Keratinocyte (primary cell): Measurements from ENCODE around the gene CNTROB. TPM values are rescaled to one million over a fixed set of nuclear protein-coding genes. Genes with fewer than 3 reads are reported as not detected.

Source experiments
- DNase-seq: peaks from one replicate; pipeline ENCODE4 v3.0.0-alpha.2; 2011; ENCODE audit warnings: low read depth, missing footprints, low spot score
- FAIRE-seq: peaks from 2 replicates; lab custom pipeline; 2011; peaks lifted over from hg19 to GRCh38; lab: Jason Lieb, UNC
- H2AFZ ChIP-seq: 2 replicates; pipeline ENCODE4 v1.6.0; 2012; ENCODE audit warnings: low read length, control low read depth, inconsistent platforms; ENCODE audit not compliant: control insufficient read depth
- H3K27ac ChIP-seq: 2 replicates; pipeline ENCODE4 v1.5.1; 2011; ENCODE audit warnings: low read length; ENCODE audit not compliant: control insufficient read depth, insufficient read depth
- H3K27me3 ChIP-seq: 3 replicates; pipeline ENCODE4 v1.6.0; 2011; ENCODE audit warnings: low read length; ENCODE audit not compliant: control insufficient read depth, insufficient read depth; ENCODE audit errors: extremely low read depth
- H3K36me3 ChIP-seq, 2 experiments: 2 replicates in 1 of 2; 3 replicates in 1 of 2; pipeline ENCODE4 v1.5.1; 2011; ENCODE audit warnings: low read length in 2 of 2, mild to moderate bottlenecking in 1 of 2; ENCODE audit not compliant: control insufficient read depth in 2 of 2, insufficient read depth in 2 of 2; ENCODE audit errors: extremely low read depth in 1 of 2
- H3K4me1 ChIP-seq: 3 replicates; pipeline ENCODE4 v1.5.1; 2011; ENCODE audit warnings: low read length; ENCODE audit not compliant: control insufficient read depth, insufficient read depth; ENCODE audit errors: extremely low read depth
- H3K4me2 ChIP-seq: 3 replicates; pipeline ENCODE4 v1.6.0; 2011; ENCODE audit warnings: low read depth, low read length; ENCODE audit not compliant: control insufficient read depth, insufficient read depth; ENCODE audit errors: extremely low read depth
- H3K4me3 ChIP-seq, 3 experiments: fragments of 200-600 bp in 1 of 3; sonication (generic) in 1 of 3; 2 replicates in 2 of 3; 3 replicates in 1 of 3; pipeline ENCODE4 v1.5.1; 2011 to 2016; ENCODE audit warnings: low read length in 3 of 3, mild to moderate bottlenecking in 3 of 3, control low read depth in 2 of 3, inconsistent platforms in 1 of 3, low read depth in 1 of 3, mixed read lengths in 1 of 3, mixed run types in 1 of 3, moderate library complexity in 1 of 3; ENCODE audit not compliant: control insufficient read depth in 2 of 3, insufficient read depth in 2 of 3; ENCODE audit errors: extremely low read depth in 1 of 3
- H3K79me2 ChIP-seq: 2 replicates; pipeline ENCODE4 v1.6.0; 2012; ENCODE audit warnings: low read length; ENCODE audit not compliant: control insufficient read depth, insufficient read depth
- H3K9ac ChIP-seq: 3 replicates; pipeline ENCODE4 v1.6.0; 2011; ENCODE audit warnings: low read length; ENCODE audit not compliant: control insufficient read depth, insufficient read depth; ENCODE audit errors: extremely low read depth
- H3K9me1 ChIP-seq: 3 replicates; pipeline ENCODE4 v1.6.0; 2011; ENCODE audit warnings: low read length; ENCODE audit not compliant: control insufficient read depth, insufficient read depth; ENCODE audit errors: extremely low read depth
- H3K9me3 ChIP-seq: 2 replicates; pipeline ENCODE4 v1.5.1; 2012; ENCODE audit warnings: low read depth, low read length; ENCODE audit not compliant: control insufficient read depth
- H4K20me1 ChIP-seq: 3 replicates; pipeline ENCODE4 v1.6.0; 2011; ENCODE audit warnings: low read length; ENCODE audit not compliant: control insufficient read depth, insufficient read depth; ENCODE audit errors: extremely low read depth
- CTCF ChIP-seq, 3 experiments: IDR thresholded peaks in 1 of 3; conservative IDR thresholded peaks in 1 of 3; optimal IDR thresholded peaks in 1 of 3; 2 replicates in 2 of 3; 3 replicates in 1 of 3; pipeline versions ENCODE3 to v1.5.1; 2011; ENCODE audit warnings: low read length in 3 of 3, mild to moderate bottlenecking in 3 of 3, moderate library complexity in 2 of 3, control low read depth in 1 of 3, inconsistent platforms in 1 of 3; ENCODE audit not compliant: insufficient read depth in 2 of 3; ENCODE audit errors: extremely low read depth in 1 of 3
- EZH2 ChIP-seq: IDR thresholded peaks from one replicate; pipeline ENCODE4 v1.6.1; 2012; ENCODE audit warnings: inconsistent platforms, mild to moderate bottlenecking, low read length, moderate library complexity
- dilution Hi-C: fragments of 300-500 bp; cut with MboI; formaldehyde crosslinking; loops from one replicate; pipeline ENCODE4 v1.7.0; 2020; ENCODE audit warnings: low sequenced_read_pairs; ENCODE audit not compliant: extremely low pct_ligation_motif_present
- polyA plus RNA-seq, 5 experiments: library from polyadenylated mRNA; depleted of rRNA in 3 of 5; stranded (reverse) in 3 of 5; stranded (forward) in 1 of 5; unstranded in 1 of 5; fragments of >200 nt; gene quantifications; 1 replicate in 1 of 5; 2 replicates in 3 of 5; 3 replicates in 1 of 5; pipeline versions ENCODE4 v1.2.1 to v1.2.3, GENCODE V29; 2011 to 2012; ENCODE audit warnings: missing spikeins in 2 of 5, low read depth in 1 of 5, low replicate concordance in 1 of 5

Gene CNTROB
- polyA plus RNA-seq, 1 donor (not counting 4 experiments of a cell fraction or from before 2014, with no cell fraction given) = 17.4 TPM

GRCh38 chr17:7974638-7975131 lies 42.7 kb downstream of the CNTROB start:
- H3K36me3 ChIP-seq = no peaks in the 10 kb centered on the region
- no peaks in the 10 kb centered on the region for H4K20me1 ChIP-seq
- DNase-seq (no peak), FAIRE-seq (no peak)
- no peaks in the 10 kb centered on the region for H3K4me1 ChIP-seq
- no peak for TF ChIP-seq CTCF (optimal IDR thresholded peaks at IDR 0.05 in 1 of 3, IDR thresholded peaks at IDR 0.05 in 1 of 3, conservative IDR thresholded peaks at IDR 0.05 in 1 of 3; ENCODE audit: extremely low read depth in 1 of 3, insufficient read depth in 2 of 3, low read length in 3 of 3)
- no peak for TF ChIP-seq EZH2
- no peak overlapping the region for H3K9ac ChIP-seq
- no peak overlapping the region for H2AFZ ChIP-seq
- no peak overlapping the region for H3K4me2 ChIP-seq
- no peak overlapping the region for H3K27ac ChIP-seq
- H3K9me3 ChIP-seq = peaks cover 3% of the 10 kb centered on the region
- no peaks in the 10 kb centered on the region for H3K27me3 ChIP-seq
- dilution Hi-C loops = no loop called here
- H3K79me2 ChIP-seq = no peaks in the 10 kb centered on the region
- no peaks in the 10 kb centered on the region for H3K9me1 ChIP-seq
- H3K4me3 ChIP-seq = no peak overlapping the region

- Histone ChIP-seq H3K9ac (no peak overlapping the region), H2AFZ (no peak overlapping the region), H3K79me2 (no peaks in the 10 kb centered on the region), H3K4me1 (peaks cover 5% of the 10 kb centered on the region), H3K36me3 (no peaks in the 10 kb centered on the region), H3K9me1 (no peaks in the 10 kb centered on the region), H3K4me2 (no peak overlapping the region), H3K4me3 (no peak overlapping the region), H4K20me1 (no peaks in the 10 kb centered on the region), H3K9me3 (peaks cover 3% of the 10 kb centered on the region), H3K27me3 (no peaks in the 10 kb centered on the region), H3K27ac (no peak overlapping the region)
- DNase-seq (no peak), FAIRE-seq (no peak)
- TF ChIP-seq EZH2 = no peak
- no peak for TF ChIP-seq CTCF (optimal IDR thresholded peaks at IDR 0.05 in 1 of 3, IDR thresholded peaks at IDR 0.05 in 1 of 3, conservative IDR thresholded peaks at IDR 0.05 in 1 of 3; ENCODE audit: extremely low read depth in 1 of 3, insufficient read depth in 2 of 3, low read length in 3 of 3)
- dilution Hi-C loops = no loop called here
These were observed 45.0 kb downstream of the CNTROB start for GRCh38 chr17:7977039-7977438.
